Heart right ventricle (tissue), 16 donors: ENCODE data around the gene CEP112. TPM values are rescaled to one million over a fixed set of nuclear protein-coding genes. Genes with fewer than 3 reads are reported as not detected.

ENCODE experiments used
- ATAC-seq, 8 donors: fragments of 200-7000 bp; cut with Tn5 transposase; one replicate each; pipeline ENCODE4 v1.9.1; 2020; ENCODE audit warnings: mild to moderate bottlenecking in 8 of 8, moderate library complexity in 8 of 8, moderate number of reproducible peaks in 1 of 8
- DNase-seq, 2 donors: peaks; one replicate each; pipeline ENCODE4 v3.0.0-alpha.2; 2020
- H3K27ac ChIP-seq, 10 donors: fragments of 200-600 bp; sonication (generic) in 2 of 10; one replicate each; pipeline versions ENCODE4 v1.5.0 to v1.8.0; 2020 to 2022; ENCODE audit warnings: mild to moderate bottlenecking in 3 of 10
- H3K27me3 ChIP-seq, 7 donors: fragments of 200-600 bp; one replicate each; pipeline ENCODE4 v1.8.0; 2021 to 2022; ENCODE audit warnings: mild to moderate bottlenecking in 2 of 7
- H3K36me3 ChIP-seq, 9 donors: fragments of 200-600 bp; sonication (generic) in 1 of 9; one replicate each; pipeline versions ENCODE4 v1.5.0 to v1.8.0; 2020 to 2022; ENCODE audit warnings: mild to moderate bottlenecking in 2 of 9
- H3K4me1 ChIP-seq, 9 donors: fragments of 200-600 bp; sonication (generic) in 1 of 9; one replicate each; pipeline versions ENCODE4 v1.5.0 to v1.8.0; 2020 to 2022; ENCODE audit warnings: mild to moderate bottlenecking in 4 of 9
- H3K4me3 ChIP-seq, 10 donors: fragments of 200-600 bp; sonication (generic) in 2 of 10; one replicate each; pipeline versions ENCODE4 v1.5.0 to v1.8.0; 2020 to 2022; ENCODE audit warnings: mild to moderate bottlenecking in 7 of 10, moderate library complexity in 2 of 10
- H3K9me3 ChIP-seq, 11 donors: fragments of 200-600 bp in 10 of 11; sonication (generic) in 2 of 11; one replicate each; pipeline versions ENCODE4 v1.5.0 to v1.8.0; 2013 to 2022; ENCODE audit warnings: mild to moderate bottlenecking in 2 of 11, control low read depth in 1 of 11, moderate library complexity in 1 of 11
- WGBS, 2 donors: extraction: QIAGEN DNeasy Blood & Tissue Kit; methylation state at CpG; one replicate each; pipeline ENCODE4 v1.1.7; 2013; ENCODE audit warnings: inconsistent platforms in 1 of 2; 5-methylcytosine and 5-hydroxymethylcytosine counted together
- intact Hi-C, 10 donors: fragments of 100-400 bp; cut with DNase I; formaldehyde crosslinking; loops; one replicate each; pipeline versions ENCODE4 v1.11.1 to v1.14.2; 2022
- polyA plus RNA-seq, 2 donors: library from polyadenylated mRNA; stranded (reverse); fragments of 200-250 nt; gene quantifications; one replicate each; pipeline ENCODE4 v1.2.3, GENCODE V29; 2013
- total RNA-seq, 10 donors: library from RNA; stranded (reverse); fragmentation: NEBNext Ultra II Directional in 3 of 10; extraction: Animal tissue kit (Norgen Biotek cat#: 25700) in 3 of 10; gene quantifications; one replicate each; pipeline versions ENCODE4 v1.2.1 to v1.2.4, GENCODE V29; 2021 to 2023
- TF ChIP-seq, protein P1 (sequence below), 9 donors: fragments of 200-600 bp; sonication (generic) in 2 of 9; IDR thresholded peaks; one replicate each; pipeline versions ENCODE4 v1.5.0 to v1.8.0; 2021 to 2022; ENCODE audit warnings: antibody characterized with exemption in 9 of 9, mild to moderate bottlenecking in 5 of 9, moderate library complexity in 1 of 9
- donor health status: Arrhythmogenic right ventricular cardiomyopathy.
- donor health status: ischemic (EF 13 %, LVEDD 7.1; RV severe dilation, severe dysfunction).
- donor health status: healthy with polysubstance abuse.
- donor health status: DM: no; HTN: yes; CAD: no.
- donor health status: DM: no; HTN: no; CAD: no.
- donor health status: ischemic (EF 25% LVEDD 6.9; RV normal size, moderate dysfunction).
- donor health status: ischemic (EF 25% LVEDD 5.7; RV mildly dilated, moderate dysfunction).
- donor health status: healthy.
- donor health status: DM: yes; HTN: yes; CAD: no.
- donor health status: Ischemic cardiomyopathy.
- donor health status: ischemic (EF 35%, LVEDD 5.7; RV mildly dilated, moderate dysfunction).
- donor health status: nonischemic (EF 11% LVEDD 7.7; RV severe dilation, severe dysfunction).
- donor health status: DM: yes; HTN: yes; CAD: no.
- donor health status: PGD.
- donor health status: ischemic (EF 29% LVEDD 5.4; RV normal size, mild dysfunction).
- donor health status: nonischemic (EF 23%, LVEDD 6.1; RV moderate dilation, normal function).

The CEP112 gene
- total and polyA plus RNA-seq, 12 donors = 6.7 to 30.0 (median 16.3) TPM

DNA sequence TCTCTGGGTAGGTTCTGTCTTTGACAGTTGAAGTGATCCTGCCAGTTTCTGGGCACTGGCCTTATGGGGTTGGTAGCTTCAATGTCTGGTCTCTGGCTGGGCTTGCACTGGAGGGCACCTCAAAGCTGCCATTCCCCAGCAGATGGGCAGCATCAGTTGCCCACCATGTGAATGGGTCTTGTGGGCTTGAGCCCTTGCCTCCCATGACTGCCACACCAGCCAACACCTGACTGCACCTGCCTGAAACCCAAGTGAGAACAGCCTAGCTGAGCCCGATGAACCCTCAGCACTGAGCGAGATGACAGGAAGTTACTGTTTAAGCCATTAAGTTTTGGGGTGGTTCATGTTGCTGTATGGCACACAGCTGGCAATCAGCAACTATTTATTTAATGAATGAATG lies 561.4 kb downstream of the CEP112 start:
- intact Hi-C loops = no loop called here
- 93 to 97% methylated on average over 2 of the region's 2 CpGs for WGBS, 2 donors
- Histone ChIP-seq H3K27ac (no peak overlapping the region), H3K9me3 (no peaks in the 10 kb centered on the region), H3K4me1 (peaks cover 0 to 9% (median 0%) of the 10 kb centered on the region in 9 donors), H3K4me3 (no peak overlapping the region), H3K36me3 (no peaks in the 10 kb centered on the region), H3K27me3 (no peaks in the 10 kb centered on the region)
- TF ChIP-seq, protein P1, sequence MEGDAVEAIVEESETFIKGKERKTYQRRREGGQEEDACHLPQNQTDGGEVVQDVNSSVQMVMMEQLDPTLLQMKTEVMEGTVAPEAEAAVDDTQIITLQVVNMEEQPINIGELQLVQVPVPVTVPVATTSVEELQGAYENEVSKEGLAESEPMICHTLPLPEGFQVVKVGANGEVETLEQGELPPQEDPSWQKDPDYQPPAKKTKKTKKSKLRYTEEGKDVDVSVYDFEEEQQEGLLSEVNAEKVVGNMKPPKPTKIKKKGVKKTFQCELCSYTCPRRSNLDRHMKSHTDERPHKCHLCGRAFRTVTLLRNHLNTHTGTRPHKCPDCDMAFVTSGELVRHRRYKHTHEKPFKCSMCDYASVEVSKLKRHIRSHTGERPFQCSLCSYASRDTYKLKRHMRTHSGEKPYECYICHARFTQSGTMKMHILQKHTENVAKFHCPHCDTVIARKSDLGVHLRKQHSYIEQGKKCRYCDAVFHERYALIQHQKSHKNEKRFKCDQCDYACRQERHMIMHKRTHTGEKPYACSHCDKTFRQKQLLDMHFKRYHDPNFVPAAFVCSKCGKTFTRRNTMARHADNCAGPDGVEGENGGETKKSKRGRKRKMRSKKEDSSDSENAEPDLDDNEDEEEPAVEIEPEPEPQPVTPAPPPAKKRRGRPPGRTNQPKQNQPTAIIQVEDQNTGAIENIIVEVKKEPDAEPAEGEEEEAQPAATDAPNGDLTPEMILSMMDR (IDR thresholded peaks at IDR 0.05) = no peak
- ATAC-seq (no peak), DNase-seq (no peak)

DNA sequence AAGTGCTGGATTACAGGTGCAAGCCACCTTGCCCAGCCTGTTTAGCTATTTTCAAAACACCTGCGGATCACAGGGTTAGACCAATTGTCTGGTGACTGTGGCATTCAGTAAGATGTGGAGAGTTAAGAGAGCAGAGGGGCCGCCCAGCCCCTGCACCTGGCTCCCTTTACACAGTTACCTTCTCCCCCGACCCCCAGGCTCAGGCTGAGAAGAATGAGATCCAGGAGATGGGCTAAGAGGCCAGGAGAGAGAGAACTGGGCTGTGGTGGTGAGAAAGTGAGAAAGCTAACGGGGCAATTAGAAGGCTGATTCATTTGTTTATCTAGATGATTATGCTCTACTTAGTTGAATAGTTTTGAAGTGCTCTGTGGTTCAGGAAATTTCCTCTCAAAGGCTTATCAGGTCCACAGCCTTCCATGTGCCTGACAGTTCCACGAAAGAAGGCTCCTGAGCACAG lies 562.7 kb downstream of the CEP112 start:
- Histone ChIP-seq H3K4me3 (no peak overlapping the region), H3K27me3 (no peaks in the 10 kb centered on the region), H3K4me1 (peaks cover 0 to 3% (median 0%) of the 10 kb centered on the region in 9 donors), H3K9me3 (no peaks in the 10 kb centered on the region), H3K27ac (no peak overlapping the region), H3K36me3 (no peaks in the 10 kb centered on the region)
- no peak for ATAC-seq
- TF ChIP-seq, protein P1 (IDR thresholded peaks at IDR 0.05) = no peak
- DNase-seq = no peak
- intact Hi-C loops = no loop called here
- WGBS, 2 donors = 87 to 93% methylated on average over 5 of the region's 5 CpGs

DNA sequence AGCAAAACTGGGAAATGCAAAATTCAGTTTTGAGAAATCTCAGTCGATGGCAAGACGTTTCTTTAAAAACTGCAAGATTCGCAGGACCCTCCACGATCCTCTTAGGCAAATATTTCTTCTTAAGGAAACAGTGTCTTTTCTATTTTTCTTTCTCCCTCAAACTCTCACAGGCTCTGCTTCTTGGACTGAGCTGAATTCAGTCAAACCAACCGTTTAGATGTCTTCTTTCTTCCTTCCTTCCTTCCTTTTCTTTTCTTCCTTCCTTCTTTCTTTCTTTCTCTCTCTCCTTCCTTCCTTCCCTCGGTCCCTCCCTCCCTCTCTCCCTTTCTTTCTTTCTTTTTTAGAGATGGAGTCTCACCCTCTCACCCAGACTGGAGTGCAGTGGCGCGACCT lies 563.3 kb downstream of the CEP112 start:
- Histone ChIP-seq H3K27ac (no peak overlapping the region), H3K27me3 (no peaks in the 10 kb centered on the region), H3K4me1 (no peaks in the 10 kb centered on the region), H3K36me3 (no peaks in the 10 kb centered on the region), H3K9me3 (no peaks in the 10 kb centered on the region), H3K4me3 (no peak overlapping the region)
- ATAC-seq (no peak), DNase-seq (no peak)
- intact Hi-C loops = no loop called here
- WGBS, 2 donors = 76 to 82% methylated on average over 8 of the region's 8 CpGs
- TF ChIP-seq, protein P1 (IDR thresholded peaks at IDR 0.05) = no peak

DNA sequence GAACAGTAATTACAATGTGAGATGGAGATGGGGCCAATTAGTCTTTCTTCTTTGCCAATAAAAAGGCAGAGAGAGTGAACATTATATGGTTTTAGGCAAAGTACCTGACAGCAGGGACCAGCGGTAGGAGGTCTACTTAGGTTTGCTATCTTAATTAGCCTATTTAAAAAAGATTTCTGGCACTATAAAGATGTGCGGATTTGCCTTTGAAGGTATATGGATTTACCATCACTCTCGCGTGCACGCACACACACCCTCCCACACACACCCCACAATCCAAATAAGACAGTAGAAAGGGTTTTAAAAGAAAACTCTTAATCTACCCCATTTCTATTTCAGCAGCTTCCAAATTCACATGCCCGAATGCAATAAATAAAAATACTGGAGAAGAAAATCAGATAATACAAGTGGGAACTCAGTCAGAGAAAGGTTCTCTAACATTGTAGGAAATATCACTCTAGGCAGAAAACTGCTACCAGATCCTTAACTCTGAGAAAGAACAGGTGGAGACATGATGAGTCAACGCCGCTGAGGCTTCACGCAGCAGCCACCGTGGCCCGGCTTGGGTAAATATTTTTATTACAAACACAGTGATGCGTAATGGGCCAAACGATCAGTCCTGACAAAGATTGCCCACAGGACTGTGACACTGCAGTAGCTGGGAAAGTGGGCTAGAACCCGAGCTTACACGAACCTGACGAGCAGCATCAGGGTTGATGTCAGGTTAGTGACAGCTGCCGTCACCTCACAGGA lies 563.9 kb downstream of the CEP112 start:
- 81 to 85% methylated on average over 17 of the region's 17 CpGs for WGBS, 2 donors
- ATAC-seq = no peak
- Histone ChIP-seq H3K4me1 (no peaks in the 10 kb centered on the region), H3K4me3 (no peak overlapping the region), H3K27me3 (no peaks in the 10 kb centered on the region), H3K36me3 (no peaks in the 10 kb centered on the region), H3K9me3 (no peaks in the 10 kb centered on the region), H3K27ac (no peak overlapping the region)
- no peak for DNase-seq
- TF ChIP-seq, protein P1 (IDR thresholded peaks at IDR 0.05) = no peak
- intact Hi-C loops = no loop called here
